Stimulated activated memory B cell treated with anti-CD40 and anti-IgM and Interleukin-4, amounts not matched to agents 10 μg/mL and 1 μg/mL and 100 μg/mL, for 72 hours (primary cell): ENCODE measurements around the gene ASPSCR1.
A peak's percentile ranks its signal among the peaks of the same experiment; 100 is the strongest.
"Not testable (repeated sequence)": the region's sequence is repeated elsewhere in the genome, so short reads cannot be mapped to it uniquely, and the experiment has no call there.

Experiments
- ATAC-seq: fragments of 150-1000 bp; cut with Tn5 transposase; 2 replicates; pipeline ENCODE4 v1.10.0; 2021
- H3K27ac Mint-ChIP-seq: one replicate; pipeline ENCODE4 v1.8.0; 2022; ENCODE audit warnings: mild to moderate bottlenecking, mixed read lengths
- H3K27me3 Mint-ChIP-seq: one replicate; pipeline ENCODE4 v1.8.0; 2022; ENCODE audit warnings: mixed read lengths
- H3K36me3 Mint-ChIP-seq: one replicate; pipeline ENCODE4 v1.8.0; 2022; ENCODE audit warnings: mixed read lengths
- H3K4me1 Mint-ChIP-seq: one replicate; pipeline ENCODE4 v1.8.0; 2022; ENCODE audit warnings: mixed read lengths
- H3K4me3 Mint-ChIP-seq: one replicate; pipeline ENCODE4 v1.8.0; 2022; ENCODE audit warnings: mild to moderate bottlenecking, moderate library complexity, mixed read lengths
- H3K9me3 Mint-ChIP-seq: one replicate; pipeline ENCODE4 v1.8.0; 2022; ENCODE audit warnings: mixed read lengths

The ASPSCR1 gene

GRCh38 chr17:81981511-81981910, 4.1 kb downstream of the ASPSCR1 start:
- H3K4me3 Mint-ChIP-seq, H3K27me3 Mint-ChIP-seq, H3K9me3 Mint-ChIP-seq, ATAC-seq, H3K27ac Mint-ChIP-seq: not testable (repeated sequence)
- Mint-ChIP-seq H3K4me1 (peaks cover 41% of the 10 kb centered on the region), H3K36me3 (peaks cover 39% of the 10 kb centered on the region)

GRCh38 chr17:81983011-81983638, 5.7 kb downstream of the ASPSCR1 start:
- Mint-ChIP-seq H3K36me3 (peaks cover 50% of the 10 kb centered on the region), H3K27ac (peak overlapping the region; percentile 16), H3K4me3 (no peak overlapping the region), H3K9me3 (no peaks in the 10 kb centered on the region), H3K4me1 (peaks cover 39% of the 10 kb centered on the region), H3K27me3 (no peaks in the 10 kb centered on the region)
- ATAC-seq = no peak

- ATAC-seq = no peak
- peaks cover 53% of the 10 kb centered on the region for H3K36me3 Mint-ChIP-seq
- no peaks in the 10 kb centered on the region for H3K27me3 Mint-ChIP-seq
- no peak overlapping the region for H3K4me3 Mint-ChIP-seq
- no peak overlapping the region for H3K27ac Mint-ChIP-seq
- peaks cover 32% of the 10 kb centered on the region for H3K4me1 Mint-ChIP-seq
- H3K9me3 Mint-ChIP-seq = no peaks in the 10 kb centered on the region
These were observed 6.4 kb downstream of the ASPSCR1 start for GRCh38 chr17:81983639-81984373.

- H3K4me1 Mint-ChIP-seq = peaks cover 22% of the 10 kb centered on the region
These were observed 7.5 kb downstream of the ASPSCR1 start for GRCh38 chr17:81984773-81985410.

GRCh38 chr17:81986606-81987005, 9.2 kb downstream of the ASPSCR1 start:
- Mint-ChIP-seq H3K9me3 (no peaks in the 10 kb centered on the region), H3K4me1 (peaks cover 20% of the 10 kb centered on the region), H3K36me3 (peaks cover 53% of the 10 kb centered on the region), H3K4me3 (no peak overlapping the region), H3K27me3 (no peaks in the 10 kb centered on the region), H3K27ac (peak overlapping the region; percentile 40)
- ATAC-seq = no peak

More at GRCh38 chr17:81984773-81985410, 7.5 kb downstream of the ASPSCR1 start:
- peaks cover 55% of the 10 kb centered on the region for H3K36me3 Mint-ChIP-seq
- no peak overlapping the region for H3K27ac Mint-ChIP-seq
- ATAC-seq = peak; percentile 75
- no peak overlapping the region for H3K4me3 Mint-ChIP-seq
- no peaks in the 10 kb centered on the region for H3K27me3 Mint-ChIP-seq
- no peaks in the 10 kb centered on the region for H3K9me3 Mint-ChIP-seq

GRCh38 chr17:81987161-81987770, 9.8 kb downstream of the ASPSCR1 start:
- Mint-ChIP-seq H3K4me3 (no peak overlapping the region), H3K27me3 (no peaks in the 10 kb centered on the region), H3K4me1 (peaks cover 19% of the 10 kb centered on the region), H3K27ac (peak overlapping the region; percentile 40), H3K9me3 (no peaks in the 10 kb centered on the region), H3K36me3 (peaks cover 52% of the 10 kb centered on the region)
- ATAC-seq = no peak

GRCh38 chr17:81990836-81991683, 13.6 kb downstream of the ASPSCR1 start:
- Mint-ChIP-seq H3K27me3 (no peaks in the 10 kb centered on the region), H3K36me3 (peaks cover 33% of the 10 kb centered on the region), H3K27ac (no peak overlapping the region), H3K4me1 (peaks cover 12% of the 10 kb centered on the region), H3K4me3 (no peak overlapping the region), H3K9me3 (no peaks in the 10 kb centered on the region)
- no peak for ATAC-seq

GRCh38 chr17:81991684-81992305, 14.4 kb downstream of the ASPSCR1 start:
- H3K36me3 Mint-ChIP-seq = peaks cover 36% of the 10 kb centered on the region
- no peak for ATAC-seq
- H3K27ac Mint-ChIP-seq = no peak overlapping the region
- H3K4me1 Mint-ChIP-seq = peaks cover 7% of the 10 kb centered on the region
- H3K9me3 Mint-ChIP-seq = no peaks in the 10 kb centered on the region
- no peaks in the 10 kb centered on the region for H3K27me3 Mint-ChIP-seq
- no peak overlapping the region for H3K4me3 Mint-ChIP-seq

GRCh38 chr17:81992306-81993102, 15.1 kb downstream of the ASPSCR1 start:
- Mint-ChIP-seq H3K4me3 (no peak overlapping the region), H3K27ac (no peak overlapping the region), H3K9me3 (no peaks in the 10 kb centered on the region), H3K36me3 (peaks cover 31% of the 10 kb centered on the region), H3K27me3 (no peaks in the 10 kb centered on the region), H3K4me1 (peaks cover 6% of the 10 kb centered on the region)
- no peak for ATAC-seq

- no peak for ATAC-seq
- Mint-ChIP-seq H3K4me3 (no peak overlapping the region), H3K27ac (no peak overlapping the region), H3K27me3 (no peaks in the 10 kb centered on the region), H3K36me3 (peaks cover 25% of the 10 kb centered on the region), H3K9me3 (no peaks in the 10 kb centered on the region), H3K4me1 (peaks cover 6% of the 10 kb centered on the region)
These were observed 16.5 kb downstream of the ASPSCR1 start for GRCh38 chr17:81993729-81994592.

- no peak overlapping the region for H3K4me3 Mint-ChIP-seq
- no peaks in the 10 kb centered on the region for H3K9me3 Mint-ChIP-seq
- H3K36me3 Mint-ChIP-seq = peaks cover 18% of the 10 kb centered on the region
- H3K4me1 Mint-ChIP-seq = peaks cover 6% of the 10 kb centered on the region
- no peaks in the 10 kb centered on the region for H3K27me3 Mint-ChIP-seq
- no peak overlapping the region for H3K27ac Mint-ChIP-seq
- peak; percentile 42 for ATAC-seq
These were observed 17.4 kb downstream of the ASPSCR1 start for GRCh38 chr17:81994593-81995462.

- peaks cover 2% of the 10 kb centered on the region for H3K4me1 Mint-ChIP-seq
- no peaks in the 10 kb centered on the region for H3K9me3 Mint-ChIP-seq
- ATAC-seq = no peak
- H3K4me3 Mint-ChIP-seq = no peak overlapping the region
- no peaks in the 10 kb centered on the region for H3K27me3 Mint-ChIP-seq
- no peak overlapping the region for H3K27ac Mint-ChIP-seq
- peaks cover 15% of the 10 kb centered on the region for H3K36me3 Mint-ChIP-seq
These were observed 18.2 kb downstream of the ASPSCR1 start for GRCh38 chr17:81995463-81996231.
